WERI-Rb-1 (cell line): Measurements from ENCODE around the gene CYTH3.

Source experiments
- DNase-seq: peaks from one replicate; pipeline ENCODE4 v3.0.0-alpha.2; 2020
- H3K27ac ChIP-seq: fragments of 250-450 bp; sonication (Bioruptor Pico); 2 replicates; pipeline ENCODE4 v1.5.1; 2020; ENCODE audit warnings: mild to moderate bottlenecking, moderate library complexity
- H3K27me3 ChIP-seq: fragments of 250-450 bp; sonication (Bioruptor Pico); 2 replicates; pipeline ENCODE4 v1.5.1; 2021; ENCODE audit warnings: mild to moderate bottlenecking, low read depth, moderate library complexity; ENCODE audit not compliant: insufficient read depth, severe bottlenecking
- H3K36me3 ChIP-seq: fragments of 250-450 bp; sonication (Bioruptor Pico); 2 replicates; pipeline ENCODE4 v1.5.1; 2020; ENCODE audit warnings: mild to moderate bottlenecking, moderate library complexity
- H3K4me3 ChIP-seq: 2 replicates; pipeline ENCODE4 v1.5.1; 2011; ENCODE audit warnings: low read depth, mild to moderate bottlenecking, control low read depth, low read length
- H3K9me3 ChIP-seq: fragments of 250-450 bp; sonication (Bioruptor Pico); 2 replicates; pipeline ENCODE4 v1.5.1; 2021; ENCODE audit warnings: mild to moderate bottlenecking, moderate library complexity; ENCODE audit not compliant: severe bottlenecking
- CTCF ChIP-seq: IDR thresholded peaks from 2 replicates; pipeline ENCODE4 v1.5.1; 2011; ENCODE audit warnings: low read depth, mild to moderate bottlenecking, control low read depth, inconsistent platforms, low read length

The CYTH3 gene

DNA sequence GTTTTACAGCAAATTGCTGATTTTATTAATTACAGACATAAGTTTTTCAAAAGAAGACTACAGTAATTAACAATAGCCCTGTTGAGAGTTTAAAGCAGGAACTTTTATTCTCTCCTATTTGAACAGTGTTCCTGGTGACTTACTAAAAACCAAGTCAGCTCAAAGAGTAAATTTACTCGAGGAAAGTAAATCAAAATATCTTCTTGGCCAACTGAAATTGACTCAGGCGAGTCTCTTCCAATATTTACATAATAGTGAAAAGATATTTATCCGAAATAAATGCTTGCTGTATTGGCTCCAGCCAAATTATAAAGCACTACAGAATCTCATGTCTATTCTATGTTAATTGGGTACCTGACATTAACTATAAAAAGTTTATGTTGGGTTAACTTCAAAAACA is 13.2 kb downstream of the CYTH3 start:
- Histone ChIP-seq H3K9me3 (no peaks in the 10 kb centered on the region), H3K4me3 (no peak overlapping the region), H3K27ac (no peak overlapping the region), H3K36me3 (no peaks in the 10 kb centered on the region), H3K27me3 (no peaks in the 10 kb centered on the region)
- no peak for TF ChIP-seq CTCF
- DNase-seq, result no peak

DNA sequence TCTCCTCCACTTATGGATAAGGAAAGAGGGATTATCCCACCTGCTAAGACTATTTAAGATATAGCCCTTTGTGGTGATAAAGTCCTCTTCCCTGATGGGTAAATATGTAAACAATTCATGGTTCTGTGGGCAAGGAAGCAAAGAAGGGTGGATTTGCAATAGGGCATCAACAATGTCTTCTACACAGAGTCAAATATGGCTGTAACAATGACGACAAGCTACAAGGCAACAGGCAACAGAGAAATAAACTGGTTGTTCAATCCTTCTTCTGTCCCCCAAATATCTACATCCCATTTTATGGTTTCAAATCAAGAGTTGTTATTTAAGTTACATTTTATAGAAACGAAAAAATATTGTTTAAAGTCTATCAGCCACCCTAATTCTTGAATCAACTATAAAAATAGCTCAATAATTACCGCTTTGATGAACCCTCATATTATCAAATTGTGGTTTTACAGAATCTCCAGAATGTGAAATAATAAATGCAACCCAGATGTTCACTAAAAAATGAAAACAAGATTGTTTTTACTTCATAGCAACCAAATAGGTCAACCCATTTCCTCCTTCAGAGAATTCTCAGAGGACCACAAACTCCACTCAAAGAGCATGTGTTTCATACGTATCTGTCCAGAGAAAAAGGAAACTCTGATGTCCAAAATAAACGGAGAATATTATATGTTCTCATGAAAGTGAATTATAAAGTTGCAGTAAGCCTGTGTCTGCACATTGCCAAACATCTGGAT is 13.8 kb downstream of the CYTH3 start:
- H3K4me3 ChIP-seq, result no peak overlapping the region
- TF ChIP-seq CTCF, result no peak
- no peaks in the 10 kb centered on the region for H3K27me3 ChIP-seq
- H3K36me3 ChIP-seq, result no peaks in the 10 kb centered on the region
- H3K27ac ChIP-seq, result no peak overlapping the region
- no peak for DNase-seq
- H3K9me3 ChIP-seq, result no peaks in the 10 kb centered on the region

DNA sequence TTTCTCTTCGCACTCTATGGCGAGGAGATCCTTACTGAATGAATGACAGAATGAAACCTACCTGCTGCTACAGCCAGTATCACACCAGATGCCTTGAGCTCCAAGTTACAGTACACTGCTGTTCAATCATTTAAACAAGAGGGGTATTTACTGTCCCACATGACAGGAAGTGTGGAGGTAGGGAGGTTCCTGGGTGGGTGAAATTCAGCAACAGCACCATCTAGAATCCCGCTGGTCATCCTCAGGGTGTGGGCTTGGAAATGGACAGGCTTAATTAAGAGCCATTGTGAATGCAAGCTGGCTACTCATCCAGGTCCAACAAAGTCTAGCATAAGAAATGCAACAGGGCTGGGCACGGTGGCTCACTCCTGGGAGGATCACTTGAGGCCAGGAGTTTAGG is 14.7 kb downstream of the CYTH3 start:
- H3K4me3 ChIP-seq, result no peak overlapping the region
- DNase-seq, result no peak
- no peak for TF ChIP-seq CTCF
- no peaks in the 10 kb centered on the region for H3K36me3 ChIP-seq
- no peak overlapping the region for H3K27ac ChIP-seq
- H3K27me3 ChIP-seq, result no peaks in the 10 kb centered on the region
- no peaks in the 10 kb centered on the region for H3K9me3 ChIP-seq

GRCh38 chr7:6256677-6257535 is 15.5 kb downstream of the CYTH3 start:
- no peak for TF ChIP-seq CTCF
- Histone ChIP-seq H3K4me3 (no peak overlapping the region), H3K27me3 (no peaks in the 10 kb centered on the region), H3K9me3 (no peaks in the 10 kb centered on the region), H3K36me3 (no peaks in the 10 kb centered on the region), H3K27ac (no peak overlapping the region)
- DNase-seq, result no peak

GRCh38 chr7:6256109-6256483 is 16.3 kb downstream of the CYTH3 start:
- Histone ChIP-seq H3K36me3 (no peaks in the 10 kb centered on the region), H3K27me3 (no peaks in the 10 kb centered on the region), H3K4me3 (no peak overlapping the region), H3K27ac (no peak overlapping the region), H3K9me3 (no peaks in the 10 kb centered on the region)
- no peak for DNase-seq
- TF ChIP-seq CTCF, result no peak
